OCI-LY3 (cell line): Measurements from ENCODE around the gene FZD4.

Experiments used
- H2AFZ ChIP-seq: fragments of 200-600, 300-600 bp; shearing (Covaris generic); 2 replicates; pipeline ENCODE4 v1.6.0; 2014; ENCODE audit warnings: antibody characterized with exemption, low read depth, low read length
- H3K27ac ChIP-seq: fragments of 200-600, 300-600 bp; sonication (generic); 2 replicates; pipeline ENCODE4 v1.5.1; 2014; ENCODE audit warnings: mild to moderate bottlenecking, low read length, moderate library complexity, mixed read lengths
- H3K27me3 ChIP-seq: fragments of 200-600, 300-600 bp; sonication (generic); 2 replicates; pipeline ENCODE4 v1.6.1; 2014; ENCODE audit warnings: low read depth, low read length, mixed read lengths
- H3K36me3 ChIP-seq: fragments of 200-600, 300-600 bp; sonication (generic); replicated peaks from 2 replicates; pipeline ENCODE3; 2014; ENCODE audit warnings: low read depth, low read length, mixed read lengths
- H3K4me1 ChIP-seq: fragments of 300-600, 200-600 bp; sonication (generic); 2 replicates; pipeline ENCODE4 v1.6.1; 2014; ENCODE audit warnings: low read length, mixed read lengths
- H3K4me2 ChIP-seq: fragments of 200-600, 300-600 bp; sonication (generic); 2 replicates; pipeline ENCODE4 v1.6.1; 2014; ENCODE audit warnings: low read length, mixed read lengths
- H3K4me3 ChIP-seq: fragments of 300-600, 200-600 bp; sonication (generic); 2 replicates; pipeline ENCODE4 v1.5.1; 2014; ENCODE audit warnings: antibody characterized with exemption, mild to moderate bottlenecking, low read length, moderate library complexity
- H3K79me2 ChIP-seq: fragments of 300-600, 200-600 bp; shearing (Covaris generic); 2 replicates; pipeline ENCODE4 v1.6.1; 2014; ENCODE audit warnings: mild to moderate bottlenecking, low read length, mixed read lengths
- H3K9ac ChIP-seq: fragments of 300-600, 200-600 bp; shearing (Covaris generic); 2 replicates; pipeline ENCODE4 v1.6.0; 2014; ENCODE audit warnings: mild to moderate bottlenecking, low read length, moderate library complexity
- H3K9me3 ChIP-seq: fragments of 200-600, 300-600 bp; shearing (Covaris generic); 2 replicates; pipeline ENCODE4 v1.6.1; 2014; ENCODE audit warnings: low read length, mixed read lengths; ENCODE audit not compliant: insufficient read depth
- H4K20me1 ChIP-seq: fragments of 200-600, 300-600 bp; sonication (generic); 2 replicates; pipeline ENCODE4 v1.6.1; 2016; ENCODE audit warnings: low read length, mixed read lengths; ENCODE audit not compliant: insufficient read depth
- CTCF ChIP-seq: fragments of 200-600, 300-600 bp; sonication (generic); IDR thresholded peaks from 2 replicates; pipeline ENCODE4 v1.5.1; 2014; ENCODE audit warnings: antibody characterized with exemption, low read length, low read depth
- EZH2phosphoT487 ChIP-seq: fragments of 200-600 bp; shearing (Covaris generic); IDR thresholded peaks from 2 replicates; pipeline ENCODE4 v1.6.1; 2018; ENCODE audit warnings: antibody characterized with exemption, mixed run types, low read depth

Gene FZD4

GRCh38 chr11:86991341-86991740, 36.1 kb upstream of the FZD4 start:
- Histone ChIP-seq H3K27ac (no peak overlapping the region), H3K4me1 (peaks cover 2% of the 10 kb centered on the region; the same call in 1 of the 2 replicates), H3K79me2 (no peaks in the 10 kb centered on the region), H3K4me2 (no peak overlapping the region), H3K4me3 (no peak overlapping the region), H3K9me3 (no peaks in the 10 kb centered on the region), H2AFZ (no peak overlapping the region), H3K9ac (no peak overlapping the region), H3K27me3 (peaks cover 16% of the 10 kb centered on the region; the same call in 1 of the 2 replicates), H3K36me3 (no peaks in the 10 kb centered on the region), H4K20me1 (no peaks in the 10 kb centered on the region)
- TF ChIP-seq CTCF (no peak), EZH2phosphoT487 (no peak)

- Histone ChIP-seq H3K4me3 (no peak overlapping the region), H2AFZ (no peak overlapping the region), H3K9ac (no peak overlapping the region), H3K36me3 (no peaks in the 10 kb centered on the region), H3K4me2 (no peak overlapping the region), H3K4me1 (peaks cover 1% of the 10 kb centered on the region; the same call in 1 of the 2 replicates), H3K27ac (no peak overlapping the region), H3K9me3 (no peaks in the 10 kb centered on the region), H3K27me3 (peaks cover 16% of the 10 kb centered on the region; the same call in 1 of the 2 replicates), H3K79me2 (no peaks in the 10 kb centered on the region), H4K20me1 (no peaks in the 10 kb centered on the region)
- no peak for TF ChIP-seq EZH2phosphoT487
- TF ChIP-seq CTCF: no peak
Measured at GRCh38 chr11:86990515-86990914, 35.3 kb upstream of the FZD4 start.

- Histone ChIP-seq H3K4me3 (no peak overlapping the region), H3K4me1 (no peaks in the 10 kb centered on the region), H3K27ac (no peak overlapping the region), H3K27me3 (peaks cover 16% of the 10 kb centered on the region; the same call in 1 of the 2 replicates), H3K4me2 (no peak overlapping the region), H3K9me3 (no peaks in the 10 kb centered on the region), H4K20me1 (no peaks in the 10 kb centered on the region), H3K79me2 (no peaks in the 10 kb centered on the region), H3K9ac (no peak overlapping the region), H2AFZ (no peak overlapping the region), H3K36me3 (no peaks in the 10 kb centered on the region)
- no peak for TF ChIP-seq CTCF
- no peak for TF ChIP-seq EZH2phosphoT487
Measured at GRCh38 chr11:86990031-86990430, 34.8 kb upstream of the FZD4 start.

- Histone ChIP-seq H3K4me1 (no peaks in the 10 kb centered on the region), H3K36me3 (no peaks in the 10 kb centered on the region), H2AFZ (no peak overlapping the region), H3K27me3 (peaks cover 16% of the 10 kb centered on the region; the same call in 1 of the 2 replicates), H3K4me3 (no peak overlapping the region), H3K9me3 (no peaks in the 10 kb centered on the region), H3K79me2 (no peaks in the 10 kb centered on the region), H4K20me1 (no peaks in the 10 kb centered on the region), H3K9ac (no peak overlapping the region), H3K27ac (no peak overlapping the region), H3K4me2 (no peak overlapping the region)
- no peak for TF ChIP-seq CTCF
Measured at GRCh38 chr11:86988351-86988881, 33.2 kb upstream of the FZD4 start.
